Gastrocnemius medialis (tissue), 4 donors: ENCODE data around the gene NFE2L3. TPM values are rescaled to one million over a fixed set of nuclear protein-coding genes. Genes with fewer than 3 reads are reported as not detected.
"Not testable (repeated sequence)": the region's sequence is repeated elsewhere in the genome, so short reads cannot be mapped to it uniquely, and the experiment has no call there.

Experiments used
- ATAC-seq, 2 donors: fragments of 150-250 bp; one replicate each; pipeline ENCODE4 v1.9.1; 2016
- DNase-seq, 2 donors: peaks; one replicate each; pipeline ENCODE4 v3.0.0-alpha.2; 2019
- H3K27ac ChIP-seq, 4 donors: fragments of 200-600 bp; sonication (generic); 1 replicate in 1 of 4; 2 replicates in 3 of 4; pipeline ENCODE4 v1.5.1; 2016 to 2018; ENCODE audit warnings: mild to moderate bottlenecking in 2 of 4, moderate library complexity in 1 of 4
- H3K27me3 ChIP-seq, 3 donors: fragments of 200-600 bp; sonication (generic) in 2 of 3; 1 replicate in 1 of 3; 2 replicates in 2 of 3; pipeline versions ENCODE4 v1.5.1 to v1.6.0; 2016 to 2019; ENCODE audit warnings: mild to moderate bottlenecking in 1 of 3, moderate library complexity in 1 of 3
- H3K36me3 ChIP-seq, 2 donors: fragments of 200-600 bp; sonication (generic) in 1 of 2; one replicate each; pipeline ENCODE4 v1.5.1; 2017 to 2018
- H3K4me1 ChIP-seq, 2 donors: fragments of 200-600 bp; sonication (generic) in 1 of 2; one replicate each; pipeline ENCODE4 v1.5.1; 2016 to 2017; ENCODE audit warnings: mild to moderate bottlenecking in 2 of 2
- H3K4me3 ChIP-seq, 4 donors: fragments of 200-600 bp; sonication (generic) in 3 of 4; 1 replicate in 1 of 4; 2 replicates in 3 of 4; pipeline ENCODE4 v1.5.1; 2016 to 2019; ENCODE audit warnings: mild to moderate bottlenecking in 2 of 4
- H3K9me3 ChIP-seq, 3 donors: fragments of 200-600 bp; sonication (generic) in 2 of 3; 1 replicate in 1 of 3; 2 replicates in 2 of 3; pipeline ENCODE4 v1.5.1; 2016 to 2019
- CTCF ChIP-seq, 5 experiments: fragments of 450-650 bp in 3 of 5; fragments of 200-600 bp in 2 of 5; sonication (generic) in 2 of 5; IDR thresholded peaks in 4 of 5; conservative IDR thresholded peaks in 1 of 5; 1 replicate in 4 of 5; 2 replicates in 1 of 5; pipeline ENCODE4 v1.5.1; 2016 to 2019; ENCODE audit warnings: antibody characterized with exemption in 5 of 5, mild to moderate bottlenecking in 3 of 5, moderate library complexity in 3 of 5
- POLR2A ChIP-seq, 2 donors: fragments of 450-650 bp; IDR thresholded peaks; one replicate each; pipeline ENCODE4 v1.6.1; 2017; ENCODE audit warnings: antibody characterized with exemption in 2 of 2, mild to moderate bottlenecking in 2 of 2, moderate library complexity in 2 of 2
- in situ Hi-C, 4 donors: fragments of 200-750 bp; cut with MboI; loops; one replicate each; pipeline versions ENCODE4 v1.15.0 to v1.8.0; 2017; ENCODE audit warnings: low sequenced_read_pairs in 4 of 4
- intact Hi-C: fragments of 100-400 bp; cut with DNase I; formaldehyde crosslinking; loops from one replicate; pipeline ENCODE4 v1.15.1; 2023; ENCODE audit warnings: low total_unique reads
- total RNA-seq, 4 donors: library from RNA; depleted of rRNA; stranded (reverse); fragments of >200 nt; gene quantifications; one replicate each; pipeline versions ENCODE4 v1.1.0 to v1.2.3, GENCODE V29; 2016

NFE2L3 gene
- total RNA-seq, 4 donors from 2014 or later, result 1.1 to 6.2 (median 1.7) TPM

- DNase-seq, result no peak
- TF ChIP-seq CTCF (IDR thresholded peaks at IDR 0.05 in 4 of 5, conservative IDR thresholded peaks at IDR 0.05 in 1 of 5), result no peak
- no peak for TF ChIP-seq POLR2A (IDR thresholded peaks at IDR 0.05)
- ATAC-seq, result no peak
- Histone ChIP-seq H3K4me3 (no peak overlapping the region), H3K27me3 (no peaks in the 10 kb centered on the region), H3K27ac (peak overlapping the region in 2 of 4 donors; percentile 33 to 58), H3K4me1 (peaks cover 30 to 36% of the 10 kb centered on the region in 2 donors), H3K36me3 (peaks cover 0 to 3% of the 10 kb centered on the region in 2 donors), H3K9me3 (no peaks in the 10 kb centered on the region)
- intact Hi-C loops, result no loop called here
- in situ Hi-C loops, result loop anchor here in 2 of 4 donors (25.0 kb wide), 2 partner anchors 319 to 1006 kb away; partner anchors contain the start of gene HOXA11 (in 2 of the 2)
These were observed 29.7 kb downstream of the NFE2L3 start for GRCh38 chr7:26181474-26182227.

- no peak overlapping the region for H3K4me3 ChIP-seq
- TF ChIP-seq POLR2A (IDR thresholded peaks at IDR 0.05), result no peak
- no peak for TF ChIP-seq CTCF (IDR thresholded peaks at IDR 0.05 in 4 of 5, conservative IDR thresholded peaks at IDR 0.05 in 1 of 5)
- H3K4me1 ChIP-seq, result peaks cover 35 to 38% of the 10 kb centered on the region in 2 donors
- peak in 1 of 2 donors; percentile 15 for ATAC-seq
- in situ Hi-C loops, result loop anchor here in 2 of 4 donors (25.0 kb wide), 2 partner anchors 320 to 1005 kb away; partner anchors contain the start of gene HOXA11 (in 2 of the 2)
- H3K27ac ChIP-seq, result peak overlapping the region; percentile 0 to 58 (median 34)
- intact Hi-C loops, result no loop called here
- H3K36me3 ChIP-seq, result peaks cover 0 to 9% of the 10 kb centered on the region in 2 donors
- peak in 1 of 2 donors; percentile 46 for DNase-seq
- no peaks in the 10 kb centered on the region for H3K27me3 ChIP-seq
- H3K9me3 ChIP-seq, result no peaks in the 10 kb centered on the region
These were observed 30.3 kb downstream of the NFE2L3 start for GRCh38 chr7:26182283-26182682.

GRCh38 chr7:26182706-26183105 is 30.7 kb downstream of the NFE2L3 start:
- in situ Hi-C loops (loop anchor here in 2 of 4 donors (25.0 kb wide), 2 partner anchors 320 to 1005 kb away; partner anchors contain the start of gene HOXA11 (in 2 of the 2)), intact Hi-C loops (no loop called here)
- TF ChIP-seq CTCF (IDR thresholded peaks at IDR 0.05 in 4 of 5, conservative IDR thresholded peaks at IDR 0.05 in 1 of 5), result no peak
- no peak for TF ChIP-seq POLR2A (IDR thresholded peaks at IDR 0.05)
- DNase-seq (no peak), ATAC-seq (no peak)
- peaks cover 36 to 38% of the 10 kb centered on the region in 2 donors for H3K4me1 ChIP-seq
- H3K9me3 ChIP-seq, result no peaks in the 10 kb centered on the region
- peaks cover 0 to 14% of the 10 kb centered on the region in 2 donors for H3K36me3 ChIP-seq
- H3K27me3 ChIP-seq, result no peaks in the 10 kb centered on the region
- H3K27ac ChIP-seq, result peak overlapping the region; percentile 0 to 58 (median 34)
- no peak overlapping the region for H3K4me3 ChIP-seq

GRCh38 chr7:26183545-26184280 is 31.7 kb downstream of the NFE2L3 start:
- peak in 1 of 2 donors; percentile 19 for ATAC-seq
- DNase-seq, result no peak
- H3K9me3 ChIP-seq, result no peaks in the 10 kb centered on the region
- H3K4me1 ChIP-seq, result peaks cover 38 to 39% of the 10 kb centered on the region in 2 donors
- peaks cover 0 to 24% of the 10 kb centered on the region in 2 donors for H3K36me3 ChIP-seq
- H3K27me3 ChIP-seq, result no peaks in the 10 kb centered on the region
- no peak for TF ChIP-seq POLR2A (IDR thresholded peaks at IDR 0.05)
- intact Hi-C loops, result no loop called here
- in situ Hi-C loops, result loop anchor here in 2 of 4 donors (25.0 kb wide), 2 partner anchors 321 to 1004 kb away; partner anchors contain the start of gene HOXA11 (in 2 of the 2)
- peak overlapping the region; percentile 23 to 61 (median 46) for H3K27ac ChIP-seq
- no peak overlapping the region for H3K4me3 ChIP-seq

- H3K27me3 ChIP-seq, DNase-seq, H3K9me3 ChIP-seq, intact Hi-C loops, ATAC-seq, H3K4me3 ChIP-seq: not testable (repeated sequence)
- H3K36me3 ChIP-seq, result peaks cover 0 to 31% of the 10 kb centered on the region in 2 donors
- peaks cover 38 to 40% of the 10 kb centered on the region in 2 donors for H3K4me1 ChIP-seq
- in situ Hi-C loops, result loop anchor here in 2 of 4 donors (25.0 kb wide), 2 partner anchors 322 to 1003 kb away; partner anchors contain the start of gene HOXA11 (in 2 of the 2)
- peak overlapping the region in 3 of 4 donors; percentile 33 to 61 (median 58) for H3K27ac ChIP-seq
These were observed 32.5 kb downstream of the NFE2L3 start for GRCh38 chr7:26184281-26185101.
